Measurements from ENCODE around the gene GRM1.

DNA sequence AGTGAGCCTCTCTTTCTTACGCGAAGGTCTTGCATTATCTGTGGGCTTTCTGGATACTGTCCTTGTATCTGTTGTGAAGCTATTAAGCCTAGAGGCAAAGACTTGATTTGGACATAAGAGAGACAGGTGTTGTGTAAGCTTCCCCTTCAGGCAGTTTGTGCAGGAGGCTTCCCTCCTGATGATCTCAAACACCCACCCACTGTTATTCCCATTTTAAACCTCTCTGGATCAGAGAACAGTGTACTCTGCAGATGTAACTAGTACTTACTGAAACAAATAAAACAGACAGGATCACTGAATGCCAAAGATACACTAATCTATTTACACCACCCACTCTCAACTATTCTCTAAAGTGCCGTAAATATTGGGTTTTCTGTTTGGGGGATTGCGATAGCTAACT, 401.0 kb downstream of the GRM1 start:
- TF ChIP-seq ATF2 (CRISPR knock-in tag; IDR thresholded peaks at IDR 0.05) (no peak), NRF1 (conservative IDR thresholded peaks at IDR 0.05 in 1 of 2, IDR thresholded peaks at IDR 0.05 in 1 of 2) (no peak), ZNF561 (CRISPR knock-in tag; conservative IDR thresholded peaks at IDR 0.05) (no peak), BRCA1 (IDR thresholded peaks at IDR 0.05) (no peak), BRCA1 (CRISPR knock-in tag; IDR thresholded peaks at IDR 0.05) (no peak), CC2D1A (IDR thresholded peaks at IDR 0.05) (no peak), L3MBTL2 (IDR thresholded peaks at IDR 0.05) (no peak), ZNF445 (CRISPR knock-in tag; IDR thresholded peaks at IDR 0.05; ENCODE audit: low read depth) (no peak), EZH2 (IDR thresholded peaks at IDR 0.05; ENCODE audit: borderline replicate concordance, low read depth, low read length) (no peak), CHD2 (IDR thresholded peaks at IDR 0.05; ENCODE audit: low read depth, low read length) (no peak)
- TF ChIP-seq, protein P1, sequence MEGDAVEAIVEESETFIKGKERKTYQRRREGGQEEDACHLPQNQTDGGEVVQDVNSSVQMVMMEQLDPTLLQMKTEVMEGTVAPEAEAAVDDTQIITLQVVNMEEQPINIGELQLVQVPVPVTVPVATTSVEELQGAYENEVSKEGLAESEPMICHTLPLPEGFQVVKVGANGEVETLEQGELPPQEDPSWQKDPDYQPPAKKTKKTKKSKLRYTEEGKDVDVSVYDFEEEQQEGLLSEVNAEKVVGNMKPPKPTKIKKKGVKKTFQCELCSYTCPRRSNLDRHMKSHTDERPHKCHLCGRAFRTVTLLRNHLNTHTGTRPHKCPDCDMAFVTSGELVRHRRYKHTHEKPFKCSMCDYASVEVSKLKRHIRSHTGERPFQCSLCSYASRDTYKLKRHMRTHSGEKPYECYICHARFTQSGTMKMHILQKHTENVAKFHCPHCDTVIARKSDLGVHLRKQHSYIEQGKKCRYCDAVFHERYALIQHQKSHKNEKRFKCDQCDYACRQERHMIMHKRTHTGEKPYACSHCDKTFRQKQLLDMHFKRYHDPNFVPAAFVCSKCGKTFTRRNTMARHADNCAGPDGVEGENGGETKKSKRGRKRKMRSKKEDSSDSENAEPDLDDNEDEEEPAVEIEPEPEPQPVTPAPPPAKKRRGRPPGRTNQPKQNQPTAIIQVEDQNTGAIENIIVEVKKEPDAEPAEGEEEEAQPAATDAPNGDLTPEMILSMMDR (IDR thresholded peaks at IDR 0.05 in 2 of 3, conservative IDR thresholded peaks at IDR 0.05 in 1 of 3; ENCODE audit: insufficient read depth in 2 of 3, low read depth in 1 of 3, low read length in 3 of 3): no peak
- TF ChIP-seq, protein P2, sequence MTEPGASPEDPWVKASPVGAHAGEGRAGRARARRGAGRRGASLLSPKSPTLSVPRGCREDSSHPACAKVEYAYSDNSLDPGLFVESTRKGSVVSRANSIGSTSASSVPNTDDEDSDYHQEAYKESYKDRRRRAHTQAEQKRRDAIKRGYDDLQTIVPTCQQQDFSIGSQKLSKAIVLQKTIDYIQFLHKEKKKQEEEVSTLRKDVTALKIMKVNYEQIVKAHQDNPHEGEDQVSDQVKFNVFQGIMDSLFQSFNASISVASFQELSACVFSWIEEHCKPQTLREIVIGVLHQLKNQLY (CRISPR knock-in tag; conservative IDR thresholded peaks at IDR 0.05): no peak
